Measurements from ENCODE around the gene DNAJC11.

- TF ChIP-seq EZH2phosphoT487 (IDR thresholded peaks at IDR 0.05; ENCODE audit: insufficient read depth, low read depth) (no peak), EZH2 (IDR thresholded peaks at IDR 0.05; ENCODE audit: insufficient read depth, poor library complexity, severe bottlenecking) (no peak)
Measured at GRCh38 chr1:6635161-6635909, 66.3 kb downstream of the DNAJC11 start.
